ENCODE measurements around the gene KRTAP9-8.
"Not testable (repeated sequence)": the region's sequence is repeated elsewhere in the genome, so short reads cannot be mapped to it uniquely, and the experiment has no call there.

The KRTAP9-8 gene

DNA sequence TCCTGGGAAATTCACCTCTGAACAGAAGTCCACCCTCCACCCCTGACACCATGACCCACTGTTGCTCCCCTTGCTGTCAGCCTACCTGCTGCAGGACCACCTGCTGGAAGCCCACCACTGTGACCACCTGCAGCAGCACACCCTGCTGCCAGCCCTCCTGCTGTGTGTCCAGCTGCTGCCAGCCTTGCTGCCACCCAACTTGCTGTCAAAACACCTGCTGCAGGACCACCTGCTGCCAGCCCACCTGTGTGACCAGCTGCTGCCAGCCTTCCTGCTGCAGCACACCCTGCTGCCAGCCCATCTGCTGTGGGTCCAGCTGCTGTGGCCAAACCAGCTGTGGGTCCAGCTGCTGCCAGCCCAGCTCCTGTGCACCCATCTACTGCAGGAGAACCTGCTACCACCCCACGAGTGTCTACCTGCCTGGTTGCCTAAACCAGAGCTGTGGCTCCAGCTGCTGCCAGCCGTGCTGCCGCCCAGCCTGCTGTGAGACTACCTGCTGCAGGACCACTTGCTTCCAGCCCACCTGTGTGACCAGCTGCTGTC is 37.9 kb downstream of the KRTAP9-8 start, which contains the start of gene KRTAP9-7:
Gene KRTAP9-7, plus strand, starts transcription at position 51 of the 543 bp plus-strand sequence. Its CDS starts 0 bp downstream, at position 51.
- H3K4me3 Mint-ChIP-seq; H3K4me1 Mint-ChIP-seq (ENCODE audit: low read depth); H3K36me3 Mint-ChIP-seq (ENCODE audit: low read depth); H3K9me3 Mint-ChIP-seq; H3K27ac Mint-ChIP-seq: not testable (repeated sequence)
- H3K27me3 Mint-ChIP-seq (ENCODE audit: low read depth) = peaks cover 11% of the 10 kb centered on the region

DNA sequence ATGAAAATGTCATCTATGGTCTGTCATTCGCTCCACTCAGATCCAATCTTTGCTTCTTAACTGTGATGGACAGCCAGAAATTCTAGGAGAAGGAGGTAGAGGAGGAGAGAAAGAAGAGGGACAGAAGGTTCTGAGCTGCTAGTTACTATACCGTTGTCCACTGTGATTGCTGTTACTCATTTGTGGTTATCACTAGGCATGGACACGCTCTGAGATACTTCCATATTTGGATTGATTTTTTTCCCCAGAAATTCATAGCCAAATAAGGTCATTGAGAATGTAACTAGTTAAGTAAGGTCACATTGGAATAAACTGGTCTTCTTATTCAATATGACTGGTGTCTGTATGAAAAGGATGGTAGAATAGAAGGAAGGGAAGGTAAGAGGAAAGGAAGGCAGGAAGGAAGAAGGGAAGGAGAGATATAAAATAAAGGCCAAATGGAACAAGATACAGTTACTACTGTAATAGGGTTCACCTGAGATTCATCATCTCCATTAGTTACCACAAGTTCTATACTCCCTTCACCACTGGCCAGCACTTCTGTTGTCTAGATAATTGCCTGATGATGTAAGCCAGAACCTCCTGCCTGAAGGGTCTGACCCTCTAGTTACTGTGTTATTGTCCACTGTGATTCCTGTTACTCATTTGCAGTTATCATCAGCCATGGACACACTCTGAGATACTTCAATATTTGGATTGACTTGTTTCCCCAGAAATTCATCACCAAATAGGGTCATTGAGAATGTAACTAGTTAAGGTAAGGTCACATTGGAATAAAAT is 40.6 kb downstream of the KRTAP9-8 start:
- H3K27me3 Mint-ChIP-seq (ENCODE audit: low read depth) = peaks cover 14% of the 10 kb centered on the region
- no peak overlapping the region for H3K27ac Mint-ChIP-seq
- H3K4me1 Mint-ChIP-seq (ENCODE audit: low read depth) = no peaks in the 10 kb centered on the region
- no peaks in the 10 kb centered on the region for H3K36me3 Mint-ChIP-seq (ENCODE audit: low read depth)
- no peak overlapping the region for H3K4me3 Mint-ChIP-seq
- no peaks in the 10 kb centered on the region for H3K9me3 Mint-ChIP-seq

DNA sequence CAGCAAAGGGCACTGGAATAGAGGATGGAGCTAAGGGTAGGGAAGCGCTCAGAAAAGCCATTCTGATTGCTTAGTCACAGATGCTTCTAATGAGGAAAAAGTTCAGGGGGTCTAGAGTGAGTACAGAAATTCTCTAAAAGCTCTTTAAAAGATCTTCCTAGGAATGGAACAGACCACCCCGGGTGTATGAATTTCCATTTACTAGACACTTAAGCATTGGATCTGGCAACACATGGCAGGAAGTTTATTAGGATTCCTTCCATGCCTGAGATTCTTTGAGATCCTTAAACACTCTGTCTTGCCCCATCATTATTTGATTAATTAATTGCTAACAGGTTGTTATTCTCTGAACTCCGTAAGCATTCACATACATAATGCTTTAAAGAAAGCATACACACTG is 46.2 kb downstream of the KRTAP9-8 start:
- Mint-ChIP-seq H3K36me3 (ENCODE audit: low read depth) (no peaks in the 10 kb centered on the region), H3K4me1 (ENCODE audit: low read depth) (no peaks in the 10 kb centered on the region), H3K9me3 (no peaks in the 10 kb centered on the region), H3K4me3 (no peak overlapping the region), H3K27me3 (ENCODE audit: low read depth) (peaks cover 11% of the 10 kb centered on the region), H3K27ac (no peak overlapping the region)

DNA sequence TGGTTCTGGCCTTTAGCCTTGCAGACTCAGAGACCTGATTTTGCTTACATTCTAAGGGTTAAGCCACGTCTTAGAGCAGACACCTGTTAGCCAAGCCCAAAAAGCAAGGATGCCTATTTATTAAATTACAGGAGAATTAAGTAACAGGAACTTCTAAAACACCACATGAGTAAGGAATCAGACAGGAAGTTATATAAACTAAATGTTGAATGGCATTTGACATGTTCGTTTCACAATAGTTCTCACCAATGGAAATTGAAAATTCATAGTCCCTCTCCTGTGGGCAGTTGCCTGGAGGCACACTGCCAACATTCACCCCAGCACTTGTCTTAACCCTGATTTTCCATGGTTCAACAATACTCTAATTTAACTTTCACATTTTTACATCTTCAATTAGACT is 46.7 kb downstream of the KRTAP9-8 start:
- Mint-ChIP-seq H3K9me3 (no peaks in the 10 kb centered on the region), H3K27me3 (ENCODE audit: low read depth) (peaks cover 11% of the 10 kb centered on the region), H3K36me3 (ENCODE audit: low read depth) (no peaks in the 10 kb centered on the region), H3K4me1 (ENCODE audit: low read depth) (no peaks in the 10 kb centered on the region), H3K27ac (no peak overlapping the region), H3K4me3 (no peak overlapping the region)

DNA sequence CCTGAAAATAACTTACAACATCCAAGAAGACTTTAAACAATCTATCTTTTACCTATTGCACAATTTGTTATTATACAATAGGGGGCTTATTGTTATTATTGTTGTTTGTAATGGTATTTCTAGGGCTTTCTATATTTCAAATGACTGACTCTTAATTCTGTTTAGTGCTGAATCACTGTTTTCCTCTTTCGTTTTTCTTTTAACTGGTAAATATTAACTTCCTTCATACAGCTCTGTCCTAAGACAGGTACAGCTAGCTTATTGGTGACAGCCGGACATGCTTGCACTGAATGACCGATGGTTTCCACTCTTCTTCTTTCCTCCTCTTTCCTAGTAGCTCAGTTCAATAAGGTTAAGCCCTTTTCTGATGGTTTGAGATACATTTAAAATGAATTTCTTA is 49.3 kb downstream of the KRTAP9-8 start:
- H3K36me3 Mint-ChIP-seq (ENCODE audit: low read depth) = no peaks in the 10 kb centered on the region
- peaks cover 16% of the 10 kb centered on the region for H3K27me3 Mint-ChIP-seq (ENCODE audit: low read depth)
- no peak overlapping the region for H3K27ac Mint-ChIP-seq
- no peaks in the 10 kb centered on the region for H3K4me1 Mint-ChIP-seq (ENCODE audit: low read depth)
- no peaks in the 10 kb centered on the region for H3K9me3 Mint-ChIP-seq
- no peak overlapping the region for H3K4me3 Mint-ChIP-seq

Data from T-helper 1 cell treated with Interleukin-12 subunit alpha and Interleukin-12 subunit beta and Interleukin-4 antibody, amounts not matched to agents 30 μg/mL and 1 μg/mL, for 36 hours (primary cell).